ENCODE results near the gene SAT2. TPM values are rescaled to one million over a fixed set of nuclear protein-coding genes. Genes with fewer than 3 reads are reported as not detected.

SAT2 gene
- total RNA-seq, result 10 to 100 TPM; 18.5 to 74.8 (median 46.0) TPM

GRCh38 chr17:7627250-7628121 is at the start of gene SAT2:
Gene SAT2 (minus strand): TSS chr17:7627821. CDS start chr17:7627635, 186 bp downstream.
- H3K9me3 ChIP-seq, result no peaks in the 10 kb centered on the region
- no peaks in the 10 kb centered on the region for H3K4me1 ChIP-seq
- intact Hi-C loops (cut with DNase I; ENCODE audit: low total_unique reads), result loop anchor here (5.0 kb wide), 1 partner anchor 60 kb away; the partner anchor contains the start of genes TP53 and WRAP53
- TF ChIP-seq, protein P1, sequence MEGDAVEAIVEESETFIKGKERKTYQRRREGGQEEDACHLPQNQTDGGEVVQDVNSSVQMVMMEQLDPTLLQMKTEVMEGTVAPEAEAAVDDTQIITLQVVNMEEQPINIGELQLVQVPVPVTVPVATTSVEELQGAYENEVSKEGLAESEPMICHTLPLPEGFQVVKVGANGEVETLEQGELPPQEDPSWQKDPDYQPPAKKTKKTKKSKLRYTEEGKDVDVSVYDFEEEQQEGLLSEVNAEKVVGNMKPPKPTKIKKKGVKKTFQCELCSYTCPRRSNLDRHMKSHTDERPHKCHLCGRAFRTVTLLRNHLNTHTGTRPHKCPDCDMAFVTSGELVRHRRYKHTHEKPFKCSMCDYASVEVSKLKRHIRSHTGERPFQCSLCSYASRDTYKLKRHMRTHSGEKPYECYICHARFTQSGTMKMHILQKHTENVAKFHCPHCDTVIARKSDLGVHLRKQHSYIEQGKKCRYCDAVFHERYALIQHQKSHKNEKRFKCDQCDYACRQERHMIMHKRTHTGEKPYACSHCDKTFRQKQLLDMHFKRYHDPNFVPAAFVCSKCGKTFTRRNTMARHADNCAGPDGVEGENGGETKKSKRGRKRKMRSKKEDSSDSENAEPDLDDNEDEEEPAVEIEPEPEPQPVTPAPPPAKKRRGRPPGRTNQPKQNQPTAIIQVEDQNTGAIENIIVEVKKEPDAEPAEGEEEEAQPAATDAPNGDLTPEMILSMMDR (IDR thresholded peaks at IDR 0.05), result no peak
- peak; percentile 64 to 68 for TF ChIP-seq POLR2A (IDR thresholded peaks at IDR 0.05)
- peak within 1 kb of the TSS; percentile 61 to 70 for H3K4me3 ChIP-seq
- H3K27ac ChIP-seq, result peak within 1 kb of the TSS; percentile 88 to 90
- H3K27me3 ChIP-seq, result no peaks in the 10 kb centered on the region
- no peaks in the 10 kb centered on the region for H3K36me3 ChIP-seq
- peak; percentile 96 to 97 for DNase-seq

GRCh38 chr17:7676533-7676932 is 48.9 kb upstream of the SAT2 start:
- Histone ChIP-seq H3K4me3 (no peak overlapping the region), H3K27ac (no peak overlapping the region), H3K27me3 (no peaks in the 10 kb centered on the region), H3K9me3 (peaks cover 0 to 6% of the 10 kb centered on the region in 2 donors), H3K36me3 (no peaks in the 10 kb centered on the region), H3K4me1 (no peaks in the 10 kb centered on the region)
- no peak for DNase-seq
- intact Hi-C loops (cut with DNase I; ENCODE audit: low total_unique reads), result no loop called here
- TF ChIP-seq, protein P1 (IDR thresholded peaks at IDR 0.05), result no peak
- no peak for TF ChIP-seq POLR2A (IDR thresholded peaks at IDR 0.05)

GRCh38 chr17:7674934-7675333 is 47.3 kb upstream of the SAT2 start:
- intact Hi-C loops (cut with DNase I; ENCODE audit: low total_unique reads), result no loop called here
- no peaks in the 10 kb centered on the region for H3K36me3 ChIP-seq

GRCh38 chr17:7673239-7673638 is 45.6 kb upstream of the SAT2 start:
- no peak overlapping the region for H3K27ac ChIP-seq
- no peaks in the 10 kb centered on the region for H3K36me3 ChIP-seq
- no peak overlapping the region for H3K4me3 ChIP-seq
- DNase-seq, result no peak
- H3K4me1 ChIP-seq, result no peaks in the 10 kb centered on the region
- no peaks in the 10 kb centered on the region for H3K27me3 ChIP-seq
- intact Hi-C loops (cut with DNase I; ENCODE audit: low total_unique reads), result no loop called here
- TF ChIP-seq POLR2A (IDR thresholded peaks at IDR 0.05), result no peak
- TF ChIP-seq, protein P1 (IDR thresholded peaks at IDR 0.05), result no peak
- H3K9me3 ChIP-seq, result peaks cover 0 to 6% of the 10 kb centered on the region in 2 donors

More at GRCh38 chr17:7674934-7675333, 47.3 kb upstream of the SAT2 start:
- TF ChIP-seq, protein P1 (IDR thresholded peaks at IDR 0.05), result no peak
- TF ChIP-seq POLR2A (IDR thresholded peaks at IDR 0.05), result no peak
- Histone ChIP-seq H3K4me3 (no peak overlapping the region), H3K4me1 (no peaks in the 10 kb centered on the region), H3K27ac (no peak overlapping the region), H3K9me3 (peaks cover 0 to 6% of the 10 kb centered on the region in 2 donors), H3K27me3 (no peaks in the 10 kb centered on the region)
- DNase-seq, result no peak

GRCh38 chr17:7668482-7668881 is 40.9 kb upstream of the SAT2 start:
- Histone ChIP-seq H3K9me3 (peaks cover 0 to 4% of the 10 kb centered on the region in 2 donors), H3K4me1 (no peaks in the 10 kb centered on the region), H3K4me3 (no peak overlapping the region), H3K36me3 (no peaks in the 10 kb centered on the region), H3K27ac (no peak overlapping the region), H3K27me3 (no peaks in the 10 kb centered on the region)
- TF ChIP-seq, protein P1 (IDR thresholded peaks at IDR 0.05), result no peak
- TF ChIP-seq POLR2A (IDR thresholded peaks at IDR 0.05), result no peak
- DNase-seq, result no peak
- intact Hi-C loops (cut with DNase I; ENCODE audit: low total_unique reads), result no loop called here

Measured in uterus (tissue), 4 donors.